ENCODE results near the gene ZDHHC3.

- TF ChIP-seq CTCF (conservative IDR thresholded peaks at IDR 0.05; ENCODE audit: low read depth, low read length) (no peak), EZH2 (IDR thresholded peaks at IDR 0.05; ENCODE audit: low read length, unreplicated experiment) (no peak)
Measured at GRCh38 chr3:44880284-44880683, 95.7 kb downstream of the ZDHHC3 start.

Data from PC-3 (cell line).